ENCODE data around the gene SCPEP1. TPM values are rescaled to one million over a fixed set of nuclear protein-coding genes. Genes with fewer than 3 reads are reported as not detected.

Gene SCPEP1
- total and polyA plus RNA-seq, 2 of the 13 experiments (the other 11 are each of a cell fraction or from before 2014, with no cell fraction given), result 24.3 to 27.3 TPM

GRCh38 chr17:56976941-56977608, 856 bp upstream of the SCPEP1 start (continued):
- TF ChIP-seq ZFP90 (CRISPR knock-in tag; IDR thresholded peaks at IDR 0.05; ENCODE audit: borderline replicate concordance) (no peak), ZHX2 (IDR thresholded peaks at IDR 0.05; ENCODE audit: low read depth) (no peak), ZHX2 (CRISPR knock-in tag; IDR thresholded peaks at IDR 0.05; ENCODE audit: borderline replicate concordance) (no peak), ZNF296 (CRISPR knock-in tag; conservative IDR thresholded peaks at IDR 0.05) (no peak), JUN (CRISPR knock-in tag; IDR thresholded peaks at IDR 0.05) (no peak), GTF3A (CRISPR knock-in tag; conservative IDR thresholded peaks at IDR 0.05) (no peak), ARID4A (CRISPR knock-in tag; IDR thresholded peaks at IDR 0.05; ENCODE audit: borderline replicate concordance) (no peak; the same call in 1 of the 2 replicates), ATF1 (CRISPR knock-in tag; IDR thresholded peaks at IDR 0.05) (no peak), ZZZ3 (CRISPR knock-in tag; IDR thresholded peaks at IDR 0.05; ENCODE audit: borderline replicate concordance) (no peak), ZNF468 (CRISPR knock-in tag; IDR thresholded peaks at IDR 0.05) (no peak), ZNF781 (CRISPR knock-in tag; IDR thresholded peaks at IDR 0.05; ENCODE audit: borderline replicate concordance, not compliant biosample characterization) (no peak), ZNF460 (CRISPR knock-in tag; IDR thresholded peaks at IDR 0.05; ENCODE audit: borderline replicate concordance) (no peak)
